IPS-18a (cell line): ENCODE measurements around the gene MRAP.

ENCODE experiments used
- H3K27ac ChIP-seq: one replicate; pipeline ENCODE4 v1.5.1; 2013; ENCODE audit warnings: low read length
- H3K27me3 ChIP-seq: one replicate; pipeline ENCODE4 v1.6.1; 2013; ENCODE audit warnings: mild to moderate bottlenecking, low read length; ENCODE audit not compliant: control insufficient read depth, insufficient read depth
- H3K36me3 ChIP-seq: one replicate; pipeline ENCODE4 v1.6.1; 2013; ENCODE audit warnings: low read depth, low read length; ENCODE audit not compliant: control insufficient read depth
- H3K4me1 ChIP-seq: one replicate; pipeline ENCODE4 v1.6.1; 2013; ENCODE audit warnings: low read depth, low read length; ENCODE audit not compliant: control insufficient read depth
- H3K4me3 ChIP-seq: one replicate; pipeline ENCODE4 v1.5.1; 2013; ENCODE audit warnings: low read length
- H3K9ac ChIP-seq: one replicate; pipeline ENCODE4 v1.6.1; 2013; ENCODE audit warnings: mild to moderate bottlenecking, low read length, moderate library complexity
- H3K9me3 ChIP-seq: one replicate; pipeline ENCODE4 v1.6.1; 2013; ENCODE audit warnings: low read depth, low read length; ENCODE audit not compliant: control insufficient read depth

Gene MRAP

DNA sequence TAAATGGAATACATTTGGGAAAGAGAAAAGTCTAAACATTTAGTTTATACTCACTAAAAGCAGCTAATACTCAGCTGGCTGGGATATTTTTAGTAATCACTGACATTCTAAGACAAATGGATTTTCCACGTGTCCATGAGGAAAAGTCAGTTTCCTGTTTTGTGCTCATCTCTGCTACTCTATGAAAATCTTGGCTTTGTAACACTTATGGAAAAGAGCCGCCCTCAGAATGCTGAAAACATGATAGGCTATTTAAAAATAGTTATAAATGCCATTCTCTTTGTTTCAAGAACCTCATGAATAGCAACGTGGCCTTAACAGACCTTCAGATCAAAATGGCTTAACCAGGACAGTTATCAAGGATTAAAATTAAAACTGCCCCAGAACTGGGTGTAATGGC is 29.9 kb downstream of the MRAP start:
- H3K36me3 ChIP-seq = peaks cover 79% of the 10 kb centered on the region

DNA sequence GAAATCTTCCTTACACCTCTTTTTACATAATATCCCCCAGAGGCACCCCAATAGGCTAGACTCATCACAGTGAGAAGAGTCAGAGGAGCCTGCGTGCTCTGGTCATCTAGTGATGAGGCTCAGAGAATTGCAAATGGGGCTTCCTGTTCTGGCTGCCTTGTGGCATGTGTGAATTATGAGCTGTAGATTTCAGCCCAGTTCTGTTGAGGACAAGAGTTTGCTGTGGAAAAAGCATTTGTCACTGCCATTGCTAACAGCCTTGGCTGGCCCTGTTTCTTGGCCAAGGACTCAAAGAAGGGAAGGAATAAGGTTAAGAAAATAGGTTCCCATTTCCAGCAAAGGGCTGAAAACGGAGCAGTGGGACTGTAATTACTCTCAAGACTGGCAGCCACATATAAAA is 30.7 kb downstream of the MRAP start:
- Histone ChIP-seq H3K4me3 (no peak overlapping the region), H3K9me3 (no peaks in the 10 kb centered on the region), H3K27me3 (no peaks in the 10 kb centered on the region), H3K9ac (no peak overlapping the region), H3K27ac (no peak overlapping the region), H3K36me3 (peaks cover 77% of the 10 kb centered on the region), H3K4me1 (peaks cover 16% of the 10 kb centered on the region)

More for the DNA sequence above, 29.9 kb downstream of the MRAP start:
- H3K4me3 ChIP-seq = no peak overlapping the region
- peaks cover 16% of the 10 kb centered on the region for H3K4me1 ChIP-seq
- H3K27me3 ChIP-seq = no peaks in the 10 kb centered on the region
- H3K27ac ChIP-seq = no peak overlapping the region
- H3K9ac ChIP-seq = no peak overlapping the region
- H3K9me3 ChIP-seq = no peaks in the 10 kb centered on the region

DNA sequence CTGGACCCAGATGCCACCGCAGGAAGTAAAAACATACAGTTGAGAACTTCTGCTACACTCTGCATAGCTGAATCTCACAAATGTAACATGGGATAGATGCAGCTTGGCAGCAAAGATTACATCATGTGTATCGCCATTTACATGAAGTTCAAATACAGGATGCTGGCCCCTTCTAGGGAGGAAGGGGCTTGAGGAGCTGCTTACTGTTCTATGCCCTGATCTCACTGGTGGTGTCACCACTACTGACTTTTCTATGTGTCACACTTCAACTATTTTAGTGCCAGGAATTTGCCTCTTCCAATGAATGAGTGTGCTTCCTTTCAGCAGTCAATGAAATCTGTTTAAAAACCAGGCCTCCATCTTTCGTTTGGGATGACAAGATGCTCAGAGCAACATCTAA is 31.1 kb downstream of the MRAP start:
- no peak overlapping the region for H3K9ac ChIP-seq
- no peak overlapping the region for H3K4me3 ChIP-seq
- H3K27ac ChIP-seq = no peak overlapping the region
- H3K4me1 ChIP-seq = peaks cover 20% of the 10 kb centered on the region
- H3K27me3 ChIP-seq = no peaks in the 10 kb centered on the region
- no peaks in the 10 kb centered on the region for H3K9me3 ChIP-seq
- H3K36me3 ChIP-seq = peaks cover 76% of the 10 kb centered on the region

DNA sequence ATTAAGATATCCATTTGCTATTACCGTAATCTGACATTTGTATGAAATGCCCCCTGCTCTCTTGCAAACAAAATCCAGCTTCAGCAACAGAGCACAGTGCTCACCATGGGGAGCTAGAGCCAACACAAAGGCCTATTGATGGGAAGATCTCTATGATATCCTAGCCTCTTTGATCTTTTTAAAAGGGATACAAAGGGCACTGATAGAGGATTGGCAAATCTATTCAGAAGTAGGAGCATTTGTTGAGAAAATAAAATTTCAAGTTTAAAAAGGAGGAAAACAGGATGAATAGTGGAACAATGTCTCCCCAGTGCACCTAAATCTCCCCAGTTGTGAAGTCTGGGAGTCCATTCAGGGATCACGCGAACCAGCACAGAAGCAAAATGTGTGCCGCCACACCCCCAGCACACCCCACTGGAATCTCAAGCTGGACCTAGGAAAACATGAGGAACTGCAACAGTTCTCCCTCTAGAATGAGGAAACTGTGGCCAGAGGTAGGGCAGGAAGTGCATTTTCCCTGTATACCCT is 32.2 kb downstream of the MRAP start:
- Histone ChIP-seq H3K36me3 (peaks cover 71% of the 10 kb centered on the region), H3K27me3 (no peaks in the 10 kb centered on the region), H3K9me3 (no peaks in the 10 kb centered on the region), H3K27ac (no peak overlapping the region), H3K4me1 (peaks cover 25% of the 10 kb centered on the region), H3K4me3 (no peak overlapping the region), H3K9ac (no peak overlapping the region)

DNA sequence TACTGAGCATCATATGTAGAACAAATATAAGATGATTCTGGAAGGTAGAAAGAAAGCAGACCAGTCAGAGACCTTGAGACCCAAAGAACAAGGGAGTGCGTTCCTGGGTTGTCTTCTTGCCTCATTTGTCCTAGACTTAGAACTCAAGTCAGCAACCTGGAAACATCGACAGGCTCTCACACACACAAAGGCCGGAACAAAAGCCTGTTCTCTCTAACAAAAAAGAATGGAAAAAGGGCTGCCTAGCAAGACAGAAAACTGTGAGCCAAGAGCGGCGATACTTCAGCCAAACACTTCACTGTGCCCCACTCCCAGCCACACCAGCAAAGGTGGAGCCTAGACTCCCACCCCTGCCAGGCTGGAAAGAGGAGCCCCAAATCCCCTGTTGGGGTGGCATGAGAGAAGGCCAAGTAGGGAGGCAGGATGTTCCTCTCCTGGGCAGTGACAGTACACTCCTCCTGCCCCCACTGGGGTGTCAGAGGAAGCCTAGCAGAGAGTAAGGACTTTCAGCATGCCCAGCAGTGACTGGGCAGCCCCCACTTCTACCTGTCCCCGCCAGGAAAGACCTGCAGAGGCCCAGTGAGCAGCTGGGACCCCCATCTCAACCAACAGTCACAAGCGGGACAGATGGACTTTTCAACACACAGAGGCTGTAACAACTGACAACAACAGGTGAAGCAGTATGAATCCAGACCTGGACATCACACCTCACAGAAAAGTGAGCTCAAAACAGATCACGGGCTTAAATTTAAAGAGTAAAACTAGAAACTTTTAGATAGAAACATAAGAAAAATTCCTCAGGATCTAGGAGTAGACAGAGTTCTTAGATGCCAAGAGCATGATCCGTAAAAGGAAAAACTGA is 33.0 kb downstream of the MRAP start:
- no peaks in the 10 kb centered on the region for H3K27me3 ChIP-seq
- no peaks in the 10 kb centered on the region for H3K9me3 ChIP-seq
- peaks cover 68% of the 10 kb centered on the region for H3K36me3 ChIP-seq
- H3K9ac ChIP-seq = no peak overlapping the region
- peaks cover 25% of the 10 kb centered on the region for H3K4me1 ChIP-seq
- no peak overlapping the region for H3K4me3 ChIP-seq
- no peak overlapping the region for H3K27ac ChIP-seq

DNA sequence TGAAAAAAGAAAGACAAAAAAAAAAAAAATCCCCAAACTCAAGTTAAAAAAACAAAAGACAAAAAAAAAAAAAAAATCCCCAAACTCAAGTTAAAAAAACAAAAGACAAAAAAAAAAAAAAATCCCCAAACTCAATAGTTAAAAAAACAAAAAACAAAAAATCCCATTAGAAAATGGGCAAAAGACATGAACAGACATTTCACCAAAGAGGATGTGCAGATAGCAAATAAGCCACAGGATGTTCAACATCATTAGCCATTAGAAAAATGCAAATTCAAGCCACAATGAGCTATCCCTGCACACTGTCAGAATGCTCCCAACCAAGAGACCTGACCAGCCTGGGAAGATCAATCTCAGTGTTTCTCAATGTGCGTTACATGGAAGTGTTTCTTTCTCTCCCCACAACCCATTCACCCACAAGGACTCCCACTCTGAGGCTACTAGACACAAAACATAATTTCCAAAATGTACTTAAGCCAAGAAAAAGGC is 33.9 kb downstream of the MRAP start:
- no peak overlapping the region for H3K9ac ChIP-seq
- H3K36me3 ChIP-seq = peaks cover 67% of the 10 kb centered on the region
- H3K4me3 ChIP-seq = no peak overlapping the region
- no peak overlapping the region for H3K27ac ChIP-seq
- H3K9me3 ChIP-seq = no peaks in the 10 kb centered on the region
- peaks cover 25% of the 10 kb centered on the region for H3K4me1 ChIP-seq
- no peaks in the 10 kb centered on the region for H3K27me3 ChIP-seq

DNA sequence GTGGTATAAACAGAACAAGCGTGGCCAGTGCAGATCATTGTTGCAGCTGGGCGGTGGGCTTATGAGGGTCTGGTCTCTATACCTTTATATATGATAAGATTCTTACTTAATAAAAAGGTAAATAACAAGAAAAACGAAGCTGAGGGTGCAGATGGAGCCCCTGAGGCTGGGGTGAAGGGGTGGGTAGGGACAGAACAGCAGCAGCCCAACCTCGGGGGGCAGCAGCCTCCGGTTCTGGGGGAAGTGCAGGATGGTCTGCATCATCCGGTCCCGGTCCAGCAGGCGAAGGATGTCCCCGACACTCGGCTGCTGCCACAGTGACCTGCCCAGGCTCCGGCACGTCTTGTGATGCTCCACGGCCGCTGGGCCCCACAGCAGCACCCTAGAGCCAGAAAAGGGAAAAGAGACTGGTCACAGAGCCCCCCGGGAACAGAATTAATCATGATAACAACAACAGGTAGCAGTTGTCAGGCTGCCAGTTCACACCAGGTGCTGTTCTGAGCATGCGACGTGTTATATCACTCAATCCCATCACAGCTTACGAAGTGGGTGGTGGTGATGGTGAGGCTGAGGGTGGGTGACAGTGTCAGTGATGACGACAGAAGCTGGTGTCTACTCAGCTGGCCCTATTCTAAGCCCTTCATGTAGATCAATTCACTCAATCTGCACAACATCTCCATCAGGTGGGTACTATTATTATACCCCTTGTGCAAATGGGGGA is 35.5 kb downstream of the MRAP start:
- no peaks in the 10 kb centered on the region for H3K27me3 ChIP-seq
- H3K4me3 ChIP-seq = no peak overlapping the region
- H3K4me1 ChIP-seq = peaks cover 25% of the 10 kb centered on the region
- H3K9ac ChIP-seq = no peak overlapping the region
- peaks cover 67% of the 10 kb centered on the region for H3K36me3 ChIP-seq
- no peak overlapping the region for H3K27ac ChIP-seq
- no peaks in the 10 kb centered on the region for H3K9me3 ChIP-seq

DNA sequence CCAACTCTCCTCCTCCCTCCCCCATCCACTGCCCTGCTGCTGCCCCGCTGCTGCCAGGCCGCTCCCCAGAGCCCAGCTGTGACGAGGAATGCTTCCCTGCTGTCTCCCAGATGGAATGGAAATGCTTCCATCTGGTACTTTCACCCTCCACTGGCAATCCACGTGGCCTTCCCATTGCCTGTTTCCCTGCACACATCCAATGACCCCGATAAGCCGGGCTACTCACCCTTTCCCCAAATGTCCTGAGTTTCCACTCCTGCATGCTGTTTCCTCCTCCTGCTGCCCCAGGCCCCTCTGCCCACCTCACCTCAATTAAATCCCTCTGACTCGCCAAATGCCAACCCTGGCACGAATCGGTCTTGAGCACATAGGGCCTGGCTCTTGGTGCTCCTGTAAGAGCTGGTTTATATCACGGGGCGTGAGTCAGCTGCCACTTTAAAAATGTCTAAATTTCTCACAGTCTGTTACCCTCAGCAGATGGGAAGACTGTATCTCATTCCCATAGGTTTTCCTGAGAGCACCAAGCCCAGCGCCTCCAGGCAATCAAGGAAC is 36.4 kb downstream of the MRAP start:
- Histone ChIP-seq H3K27ac (peak overlapping the region; percentile 6), H3K4me3 (no peak overlapping the region), H3K36me3 (peaks cover 64% of the 10 kb centered on the region), H3K4me1 (peaks cover 25% of the 10 kb centered on the region), H3K27me3 (no peaks in the 10 kb centered on the region), H3K9ac (no peak overlapping the region), H3K9me3 (no peaks in the 10 kb centered on the region)

DNA sequence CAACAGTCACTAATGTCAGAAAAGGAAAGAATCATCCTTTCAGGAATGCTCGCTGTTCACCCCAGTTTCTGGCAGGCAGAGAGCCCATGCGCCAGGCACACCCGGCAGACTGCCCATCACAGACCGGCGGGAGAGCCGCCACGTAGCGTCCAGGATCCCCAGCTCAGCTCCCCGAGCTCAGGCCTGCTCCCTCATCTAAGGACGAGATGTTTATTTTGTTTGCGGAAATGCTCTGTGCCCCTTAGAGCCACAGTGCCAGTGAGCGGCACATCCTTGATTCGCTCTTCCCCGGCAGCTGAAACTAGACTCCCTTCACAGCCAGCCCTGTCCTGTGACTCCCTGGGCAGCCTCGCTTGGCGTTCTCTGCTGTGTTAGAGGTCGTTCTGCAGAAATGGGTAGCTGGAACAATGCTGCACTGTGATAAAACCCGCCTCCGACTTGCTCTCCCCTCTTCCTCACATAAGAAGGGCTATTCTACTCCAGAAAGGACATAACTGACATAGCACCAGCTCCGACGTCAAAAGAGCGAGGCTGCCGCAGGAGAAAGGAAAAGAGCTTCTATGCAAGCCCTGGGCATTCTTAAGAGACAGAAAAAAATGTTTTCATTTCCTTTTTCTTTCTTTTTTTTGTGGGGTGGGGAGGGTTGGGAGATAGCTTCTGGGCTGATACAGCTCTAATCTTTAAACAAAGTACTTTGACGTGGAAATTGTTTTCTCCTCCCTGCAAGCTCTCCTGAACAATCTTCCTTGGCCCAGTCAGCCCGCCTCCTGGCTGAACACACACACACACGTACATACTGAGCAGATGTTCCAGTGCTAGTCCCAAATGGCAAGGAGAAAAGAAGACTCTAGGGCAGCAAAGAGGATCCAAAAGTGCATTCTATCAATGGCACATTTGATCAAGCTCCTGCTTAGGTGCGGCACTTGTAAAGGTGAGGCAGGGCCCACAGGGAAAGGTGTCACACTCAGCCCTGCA is 37.2 kb downstream of the MRAP start:
- Histone ChIP-seq H3K36me3 (peaks cover 72% of the 10 kb centered on the region), H3K4me1 (peaks cover 20% of the 10 kb centered on the region), H3K27ac (no peak overlapping the region), H3K27me3 (no peaks in the 10 kb centered on the region), H3K4me3 (no peak overlapping the region), H3K9ac (no peak overlapping the region), H3K9me3 (no peaks in the 10 kb centered on the region)

DNA sequence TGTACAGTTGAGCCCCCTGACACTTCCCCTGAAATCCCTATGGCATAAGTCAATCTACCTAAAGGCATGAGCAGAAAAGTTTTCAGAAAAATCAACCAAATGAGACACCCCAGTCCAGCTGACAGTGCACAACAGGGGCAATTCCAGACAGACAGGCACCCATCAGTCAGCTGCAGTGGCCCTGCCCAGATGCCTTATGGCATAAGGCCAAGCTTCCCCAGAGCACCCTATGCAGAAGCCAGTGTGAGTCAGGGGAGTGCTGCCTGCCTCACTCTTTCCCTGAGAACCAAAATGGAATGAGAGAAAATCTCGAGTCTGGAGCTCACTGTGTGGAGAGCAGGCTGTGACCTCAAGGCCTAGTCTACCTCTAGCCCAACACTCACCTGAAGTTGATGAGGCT is 38.1 kb downstream of the MRAP start:
- H3K36me3 ChIP-seq = peaks cover 72% of the 10 kb centered on the region

More for the DNA sequence above, 38.1 kb downstream of the MRAP start:
- Histone ChIP-seq H3K9me3 (no peaks in the 10 kb centered on the region), H3K9ac (no peak overlapping the region), H3K27ac (no peak overlapping the region), H3K27me3 (no peaks in the 10 kb centered on the region), H3K4me1 (peaks cover 12% of the 10 kb centered on the region), H3K4me3 (no peak overlapping the region)
